ENCODE data around the gene GPR137C. TPM values are rescaled to one million over a fixed set of nuclear protein-coding genes. Genes with fewer than 3 reads are reported as not detected.

The GPR137C gene
- total RNA-seq, 1 donor from 2014 or later: 0.97 TPM

DNA sequence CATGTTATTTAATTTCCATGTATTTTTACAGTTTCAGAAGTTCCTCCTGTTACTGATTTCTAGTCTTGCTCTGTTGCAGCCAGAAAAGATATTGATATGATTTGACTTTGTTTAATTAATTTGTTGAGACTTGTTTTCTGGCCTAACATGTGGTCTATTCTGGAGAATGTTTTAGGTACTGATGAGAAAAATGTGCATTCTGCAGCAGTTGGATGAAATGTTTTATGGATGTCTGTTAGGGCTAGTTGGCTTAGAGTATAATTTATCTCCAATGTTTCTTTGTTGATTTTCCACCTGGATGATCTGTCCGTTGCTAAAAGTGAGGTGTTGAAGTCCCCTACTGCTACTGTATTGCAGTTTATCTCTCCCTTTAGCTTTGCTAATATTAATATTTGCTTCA, 54.4 kb downstream of the GPR137C start:
- DNase-seq (no peak), ATAC-seq (no peak)
- Histone ChIP-seq H3K9me3 (peaks cover 5% of the 10 kb centered on the region), H3K4me1 (no peaks in the 10 kb centered on the region), H3K27me3 (ENCODE audit: low read depth) (no peaks in the 10 kb centered on the region), H3K36me3 (no peaks in the 10 kb centered on the region), H3K27ac (no peak overlapping the region), H3K4me3 (no peak overlapping the region)
- intact Hi-C loops (cut with DNase I): no loop called here
- TF ChIP-seq, protein P1, sequence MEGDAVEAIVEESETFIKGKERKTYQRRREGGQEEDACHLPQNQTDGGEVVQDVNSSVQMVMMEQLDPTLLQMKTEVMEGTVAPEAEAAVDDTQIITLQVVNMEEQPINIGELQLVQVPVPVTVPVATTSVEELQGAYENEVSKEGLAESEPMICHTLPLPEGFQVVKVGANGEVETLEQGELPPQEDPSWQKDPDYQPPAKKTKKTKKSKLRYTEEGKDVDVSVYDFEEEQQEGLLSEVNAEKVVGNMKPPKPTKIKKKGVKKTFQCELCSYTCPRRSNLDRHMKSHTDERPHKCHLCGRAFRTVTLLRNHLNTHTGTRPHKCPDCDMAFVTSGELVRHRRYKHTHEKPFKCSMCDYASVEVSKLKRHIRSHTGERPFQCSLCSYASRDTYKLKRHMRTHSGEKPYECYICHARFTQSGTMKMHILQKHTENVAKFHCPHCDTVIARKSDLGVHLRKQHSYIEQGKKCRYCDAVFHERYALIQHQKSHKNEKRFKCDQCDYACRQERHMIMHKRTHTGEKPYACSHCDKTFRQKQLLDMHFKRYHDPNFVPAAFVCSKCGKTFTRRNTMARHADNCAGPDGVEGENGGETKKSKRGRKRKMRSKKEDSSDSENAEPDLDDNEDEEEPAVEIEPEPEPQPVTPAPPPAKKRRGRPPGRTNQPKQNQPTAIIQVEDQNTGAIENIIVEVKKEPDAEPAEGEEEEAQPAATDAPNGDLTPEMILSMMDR (IDR thresholded peaks at IDR 0.05): no peak

DNA sequence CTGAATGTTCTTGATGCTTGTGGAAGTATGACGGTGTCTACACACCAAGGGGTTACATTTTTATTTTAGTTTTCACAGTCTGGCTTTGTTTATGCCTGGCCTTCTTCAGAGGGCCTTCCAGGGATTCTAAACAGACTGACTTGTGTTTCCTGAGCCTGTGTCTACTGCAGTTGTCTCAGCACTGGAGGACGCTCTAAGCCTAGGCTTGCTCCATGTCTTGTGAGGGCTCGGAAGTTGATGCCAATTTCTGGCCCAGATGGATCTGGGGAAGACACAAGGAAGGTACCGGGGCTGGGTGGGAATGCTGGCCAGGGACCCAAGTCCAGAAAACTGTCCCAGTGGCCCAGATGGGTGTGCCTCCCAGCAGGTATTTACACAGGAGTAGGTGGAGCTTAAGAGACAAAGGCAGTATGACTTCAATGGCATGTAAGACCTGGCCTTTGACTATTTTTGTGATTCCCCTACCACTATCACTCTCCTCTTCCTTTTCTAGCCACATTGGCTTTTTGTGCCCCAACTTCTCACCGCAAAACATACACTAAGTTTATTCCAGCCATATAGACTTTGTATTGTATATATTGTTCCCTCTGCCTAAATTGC, 56.9 kb downstream of the GPR137C start:
- no peak for DNase-seq

DNA sequence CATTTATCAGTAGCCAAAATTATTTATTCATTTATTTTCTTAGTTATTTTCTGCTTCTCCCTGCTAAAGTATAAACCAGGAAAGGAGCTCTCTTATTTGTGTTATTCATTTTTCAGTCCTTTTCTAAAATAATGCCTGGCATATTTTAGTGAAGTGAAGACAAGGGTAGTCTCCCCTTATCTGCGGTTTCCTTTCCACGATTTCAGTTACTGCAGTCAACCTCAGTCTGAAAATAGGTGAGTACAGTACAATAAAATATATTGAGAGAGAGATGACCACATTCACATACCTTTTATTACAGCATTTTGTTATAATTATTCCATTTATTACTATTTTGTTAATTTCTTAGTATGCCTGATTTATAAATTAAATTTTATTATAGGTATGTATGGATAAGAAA, 57.6 kb downstream of the GPR137C start:
- intact Hi-C loops (cut with DNase I): no loop called here
- TF ChIP-seq, protein P1 (IDR thresholded peaks at IDR 0.05): no peak
- DNase-seq: no peak

More for the DNA sequence above, 56.9 kb downstream of the GPR137C start:
- intact Hi-C loops (cut with DNase I): no loop called here
- no peak overlapping the region for H3K4me3 ChIP-seq
- TF ChIP-seq, protein P1 (IDR thresholded peaks at IDR 0.05): no peak
- H3K4me1 ChIP-seq: no peaks in the 10 kb centered on the region
- ATAC-seq: no peak
- H3K36me3 ChIP-seq: no peaks in the 10 kb centered on the region
- no peak overlapping the region for H3K27ac ChIP-seq
- no peaks in the 10 kb centered on the region for H3K27me3 ChIP-seq (ENCODE audit: low read depth)
- H3K9me3 ChIP-seq: peaks cover 4% of the 10 kb centered on the region

DNA sequence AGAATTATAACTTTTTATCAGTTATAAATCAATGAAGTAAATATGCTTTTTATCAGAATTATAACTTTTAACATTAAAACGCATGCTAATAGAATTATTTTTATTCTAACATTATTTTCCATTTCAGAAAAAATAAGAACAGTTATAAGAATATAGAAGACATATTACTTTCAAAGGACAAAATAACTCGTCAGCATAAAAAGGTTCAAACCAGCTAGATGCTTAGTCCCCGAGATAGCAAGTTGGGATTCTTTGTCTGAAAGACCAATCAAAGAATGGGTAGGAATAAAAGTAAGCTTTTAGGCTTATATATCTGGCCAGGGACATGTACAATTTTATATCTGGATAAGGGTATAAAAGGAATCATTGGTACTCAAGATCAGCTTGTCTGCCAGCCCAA, 66.0 kb downstream of the GPR137C start:
- DNase-seq: no peak
- no peaks in the 10 kb centered on the region for H3K27me3 ChIP-seq (ENCODE audit: low read depth)
- no peaks in the 10 kb centered on the region for H3K4me1 ChIP-seq
- H3K27ac ChIP-seq: no peak overlapping the region
- ATAC-seq: no peak
- no peak overlapping the region for H3K4me3 ChIP-seq
- intact Hi-C loops (cut with DNase I): no loop called here
- TF ChIP-seq, protein P1 (IDR thresholded peaks at IDR 0.05): no peak
- no peaks in the 10 kb centered on the region for H3K9me3 ChIP-seq
- H3K36me3 ChIP-seq: no peaks in the 10 kb centered on the region

More for the DNA sequence above, 57.6 kb downstream of the GPR137C start:
- no peaks in the 10 kb centered on the region for H3K27me3 ChIP-seq (ENCODE audit: low read depth)
- ATAC-seq: no peak
- no peaks in the 10 kb centered on the region for H3K9me3 ChIP-seq
- no peaks in the 10 kb centered on the region for H3K4me1 ChIP-seq
- no peak overlapping the region for H3K4me3 ChIP-seq
- H3K27ac ChIP-seq: no peak overlapping the region
- no peaks in the 10 kb centered on the region for H3K36me3 ChIP-seq

DNA sequence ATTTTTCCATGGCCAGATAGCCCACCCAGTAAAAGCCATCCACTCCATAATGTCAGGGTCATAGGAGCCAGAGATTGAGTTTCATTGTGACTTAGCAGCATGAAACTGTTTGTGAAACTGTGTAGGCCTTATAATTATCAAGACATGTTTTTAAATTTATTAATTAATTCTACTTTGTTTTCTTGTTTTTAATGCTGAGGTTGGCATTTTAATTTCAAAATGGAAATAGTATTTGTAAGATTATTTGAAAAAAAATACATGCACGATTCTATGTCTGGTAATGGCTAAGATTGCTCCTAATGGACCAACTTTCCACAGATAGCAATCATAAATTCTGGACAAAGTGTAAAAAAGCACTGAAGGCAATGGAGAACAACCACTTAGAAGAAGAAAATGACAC, 67.1 kb downstream of the GPR137C start:
- intact Hi-C loops (cut with DNase I): no loop called here
- no peak for DNase-seq
- TF ChIP-seq, protein P1 (IDR thresholded peaks at IDR 0.05): no peak
- Histone ChIP-seq H3K36me3 (no peaks in the 10 kb centered on the region), H3K9me3 (no peaks in the 10 kb centered on the region), H3K27me3 (ENCODE audit: low read depth) (no peaks in the 10 kb centered on the region), H3K4me1 (no peaks in the 10 kb centered on the region), H3K4me3 (no peak overlapping the region), H3K27ac (no peak overlapping the region)
- no peak for ATAC-seq
